Caco-2 (cell line): ENCODE results near the gene EFL1. TPM values are rescaled to one million over a fixed set of nuclear protein-coding genes. Genes with fewer than 3 reads are reported as not detected.

Experiments used
- BruUV-seq: library from RNA; stranded (reverse); fragments of 400-500 nt; replicated peaks from 2 replicates; lab custom pipeline; 2021; lab: Mats Ljungman, UMichigan
- CTCF ChIA-PET: fragments of 300-600 bp; sonication (Branson Sonifier 250); formaldehyde crosslinking; loops from one replicate; lab custom pipeline; 2022; ENCODE audit warnings: antibody characterized with exemption; lab: Charles Lee
- POLR2A ChIA-PET: fragments of 300-600 bp; sonication (Branson Sonifier 250); formaldehyde crosslinking; loops from one replicate; lab custom pipeline; 2022; ENCODE audit warnings: antibody characterized with exemption; lab: Charles Lee
- DNase-seq, 2 experiments: peaks; one replicate each; pipeline versions ENCODE4 v3.0.0 to v3.0.0-alpha.2; 2020 to 2022
- H3K27me3 ChIP-seq: replicated peaks from 2 replicates; pipeline ENCODE4 v1.6.0; 2011; ENCODE audit warnings: low read length; ENCODE audit not compliant: control insufficient read depth, insufficient read depth
- H3K36me3 ChIP-seq: 2 replicates; pipeline ENCODE4 v1.5.1; 2011; ENCODE audit warnings: low read length; ENCODE audit not compliant: control insufficient read depth, insufficient read depth
- H3K4me1 ChIP-seq: fragments of 250-450 bp; sonication (Bioruptor Pico); 2 replicates; pipeline ENCODE4 v1.5.1; 2020; ENCODE audit warnings: mild to moderate bottlenecking
- H3K4me3 ChIP-seq: 2 replicates; pipeline ENCODE4 v1.5.1; 2011; ENCODE audit warnings: low read depth, mild to moderate bottlenecking, control low read depth, low read length
- H3K9me3 ChIP-seq: fragments of 250-450 bp; sonication (Bioruptor Pico); 2 replicates; pipeline ENCODE4 v1.5.1; 2020; ENCODE audit warnings: mild to moderate bottlenecking, moderate library complexity
- H3K27ac Mint-ChIP-seq: one replicate; pipeline ENCODE4 v1.8.0; 2022; ENCODE audit warnings: mixed read lengths; ENCODE audit not compliant: unreplicated experiment
- H3K27me3 Mint-ChIP-seq: one replicate; pipeline ENCODE4 v1.8.0; 2022; ENCODE audit warnings: mixed read lengths; ENCODE audit not compliant: insufficient read depth, unreplicated experiment
- H3K36me3 Mint-ChIP-seq: one replicate; pipeline ENCODE4 v1.8.0; 2022; ENCODE audit warnings: mild to moderate bottlenecking, mixed read lengths; ENCODE audit not compliant: insufficient read depth, unreplicated experiment
- H3K4me1 Mint-ChIP-seq: one replicate; pipeline ENCODE4 v1.8.0; 2022; ENCODE audit warnings: low read depth, mixed read lengths; ENCODE audit not compliant: unreplicated experiment
- H3K4me3 Mint-ChIP-seq: one replicate; pipeline ENCODE4 v1.8.0; 2022; ENCODE audit warnings: mild to moderate bottlenecking, moderate library complexity, mixed read lengths; ENCODE audit not compliant: unreplicated experiment
- H3K9me3 Mint-ChIP-seq: one replicate; pipeline ENCODE4 v1.8.0; 2022; ENCODE audit warnings: mixed read lengths; ENCODE audit not compliant: unreplicated experiment
- intact Hi-C: fragments of 100-400 bp; cut with micrococcal nuclease; formaldehyde crosslinking; loops from one replicate; pipeline ENCODE4 v1.10.0; 2022; ENCODE audit not compliant: unreplicated experiment
- total RNA-seq: library from RNA; stranded (reverse); gene quantifications from 2 replicates; pipeline ENCODE4 v1.2.3, GENCODE V29; 2022
- TF ChIP-seq, protein P1 (sequence below), 2 experiments: fragments of 200-600 bp in 1 of 2; IDR thresholded peaks; 1 replicate in 1 of 2; 2 replicates in 1 of 2; pipeline versions ENCODE4 v1.5.1 to v1.8.0; 2011 to 2022; ENCODE audit warnings: antibody characterized with exemption in 1 of 2, control low read depth in 1 of 2, inconsistent platforms in 1 of 2, low read depth in 1 of 2, low read length in 1 of 2, mild to moderate bottlenecking in 1 of 2, moderate library complexity in 1 of 2; ENCODE audit not compliant: insufficient read depth in 1 of 2, severe bottlenecking in 1 of 2, unreplicated experiment in 1 of 2

EFL1 gene
- total RNA-seq, 1 experiment from 2014 or later = 10.3 TPM

DNA sequence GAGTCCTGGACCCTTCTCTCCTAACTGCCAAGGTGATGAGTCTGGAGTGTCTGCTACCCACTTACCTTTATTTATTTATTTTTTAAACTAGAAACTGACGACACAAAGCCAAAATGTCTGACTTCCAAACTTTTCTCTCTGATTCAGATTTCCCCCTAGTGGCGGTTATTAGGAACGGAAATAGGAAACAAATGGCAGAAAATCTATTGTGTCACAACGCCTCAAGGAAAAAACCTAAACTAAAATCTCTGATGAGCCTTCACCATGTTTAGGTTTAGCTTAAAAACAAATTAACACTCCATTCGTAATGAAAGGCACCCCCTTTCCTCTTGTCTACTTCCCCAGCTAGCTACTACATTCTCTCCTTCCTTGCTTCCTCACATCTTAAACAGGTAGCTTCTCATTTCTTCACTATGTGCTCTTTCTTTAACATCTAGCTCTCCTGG is 122.7 kb downstream of the EFL1 start:
- Mint-ChIP-seq H3K27me3 (no peaks in the 10 kb centered on the region), H3K36me3 (peaks cover 9% of the 10 kb centered on the region), H3K27ac (no peak overlapping the region), H3K4me1 (peaks cover 7% of the 10 kb centered on the region), H3K4me3 (no peak overlapping the region), H3K9me3 (no peaks in the 10 kb centered on the region)
- no TSS peak for BruUV-seq
- peak in 1 of 2 experiments; percentile 22 for DNase-seq
- TF ChIP-seq, protein P1, sequence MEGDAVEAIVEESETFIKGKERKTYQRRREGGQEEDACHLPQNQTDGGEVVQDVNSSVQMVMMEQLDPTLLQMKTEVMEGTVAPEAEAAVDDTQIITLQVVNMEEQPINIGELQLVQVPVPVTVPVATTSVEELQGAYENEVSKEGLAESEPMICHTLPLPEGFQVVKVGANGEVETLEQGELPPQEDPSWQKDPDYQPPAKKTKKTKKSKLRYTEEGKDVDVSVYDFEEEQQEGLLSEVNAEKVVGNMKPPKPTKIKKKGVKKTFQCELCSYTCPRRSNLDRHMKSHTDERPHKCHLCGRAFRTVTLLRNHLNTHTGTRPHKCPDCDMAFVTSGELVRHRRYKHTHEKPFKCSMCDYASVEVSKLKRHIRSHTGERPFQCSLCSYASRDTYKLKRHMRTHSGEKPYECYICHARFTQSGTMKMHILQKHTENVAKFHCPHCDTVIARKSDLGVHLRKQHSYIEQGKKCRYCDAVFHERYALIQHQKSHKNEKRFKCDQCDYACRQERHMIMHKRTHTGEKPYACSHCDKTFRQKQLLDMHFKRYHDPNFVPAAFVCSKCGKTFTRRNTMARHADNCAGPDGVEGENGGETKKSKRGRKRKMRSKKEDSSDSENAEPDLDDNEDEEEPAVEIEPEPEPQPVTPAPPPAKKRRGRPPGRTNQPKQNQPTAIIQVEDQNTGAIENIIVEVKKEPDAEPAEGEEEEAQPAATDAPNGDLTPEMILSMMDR (IDR thresholded peaks at IDR 0.05; ENCODE audit: insufficient read depth in 1 of 2, low read depth in 1 of 2, low read length in 1 of 2, severe bottlenecking in 1 of 2, unreplicated experiment in 1 of 2) = peak; percentile 43 to 54
- Histone ChIP-seq H3K4me1 (no peaks in the 10 kb centered on the region), H3K36me3 (no peaks in the 10 kb centered on the region), H3K4me3 (no peak overlapping the region), H3K27me3 (no peaks in the 10 kb centered on the region), H3K9me3 (no peaks in the 10 kb centered on the region)
- intact Hi-C loops = loop anchor here (1.0 kb wide), 1 partner anchor 32 kb away; no protein-coding TSS in a partner anchor
- ChIA-PET POLR2A (no interaction called here), CTCF (interaction anchor here (1.0 to 1.1 kb wide), 2 partner anchors 32 to 58 kb away, joined by 4 to 10 read pairs; no protein-coding TSS in a partner anchor)

DNA sequence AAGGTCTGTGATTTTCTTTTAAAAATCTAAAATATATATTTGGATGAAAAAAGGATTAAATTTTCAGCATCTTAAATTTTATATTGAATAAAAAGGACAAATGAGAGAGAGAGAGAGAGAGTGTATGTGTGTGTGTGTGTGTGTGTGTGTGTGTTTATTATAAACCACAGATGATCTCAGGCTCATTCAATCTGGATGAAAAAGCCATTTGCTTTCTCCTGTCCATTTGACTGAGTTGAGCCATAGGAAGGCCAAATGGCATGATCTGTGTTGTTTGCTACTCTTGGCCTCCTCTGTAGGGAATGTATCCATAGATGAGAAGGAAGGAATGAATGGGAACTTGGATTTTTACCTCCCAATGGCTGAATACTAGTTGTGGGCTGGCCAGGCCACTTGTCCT is 124.2 kb downstream of the EFL1 start:
- intact Hi-C loops = no loop called here

DNA sequence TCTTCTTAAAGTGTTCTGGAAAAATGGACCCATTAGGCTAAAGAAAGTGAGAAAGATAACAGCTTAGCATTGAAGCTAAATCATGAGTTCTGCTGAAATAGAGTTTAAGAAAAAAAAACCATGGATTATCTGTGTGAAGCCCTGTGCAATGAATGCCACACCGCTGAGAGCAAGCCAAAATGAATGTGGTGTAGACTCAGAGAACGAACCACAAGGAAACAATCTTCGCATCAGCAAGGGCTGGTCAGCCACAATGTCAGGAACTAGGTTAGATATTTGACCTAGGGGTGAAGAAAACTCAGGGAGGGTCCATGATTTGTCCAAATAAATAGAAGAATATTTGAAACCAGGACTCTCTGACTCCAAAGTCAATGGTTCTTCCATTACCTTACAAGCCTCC is 125.3 kb downstream of the EFL1 start:
- intact Hi-C loops = no loop called here
- Mint-ChIP-seq H3K4me3 (no peak overlapping the region), H3K27me3 (no peaks in the 10 kb centered on the region), H3K4me1 (peaks cover 7% of the 10 kb centered on the region), H3K9me3 (no peaks in the 10 kb centered on the region), H3K36me3 (peaks cover 9% of the 10 kb centered on the region), H3K27ac (no peak overlapping the region)
- CTCF ChIA-PET = no interaction called here
- BruUV-seq = no TSS peak
- Histone ChIP-seq H3K27me3 (no peaks in the 10 kb centered on the region), H3K9me3 (no peaks in the 10 kb centered on the region), H3K4me3 (no peak overlapping the region), H3K36me3 (no peaks in the 10 kb centered on the region), H3K4me1 (no peaks in the 10 kb centered on the region)
- POLR2A ChIA-PET = no interaction called here
- TF ChIP-seq, protein P1 (IDR thresholded peaks at IDR 0.05; ENCODE audit: insufficient read depth in 1 of 2, low read depth in 1 of 2, low read length in 1 of 2, severe bottlenecking in 1 of 2, unreplicated experiment in 1 of 2) = no peak
- DNase-seq = no peak

More for the DNA sequence above, 124.2 kb downstream of the EFL1 start:
- no peaks in the 10 kb centered on the region for H3K9me3 ChIP-seq
- BruUV-seq = no TSS peak
- no peak for DNase-seq
- H3K27ac Mint-ChIP-seq = no peak overlapping the region
- H3K4me3 Mint-ChIP-seq = no peak overlapping the region
- no peaks in the 10 kb centered on the region for H3K4me1 ChIP-seq
- H3K9me3 Mint-ChIP-seq = no peaks in the 10 kb centered on the region
- no peak overlapping the region for H3K4me3 ChIP-seq
- ChIA-PET CTCF (no interaction called here), POLR2A (no interaction called here)
- TF ChIP-seq, protein P1 (IDR thresholded peaks at IDR 0.05; ENCODE audit: insufficient read depth in 1 of 2, low read depth in 1 of 2, low read length in 1 of 2, severe bottlenecking in 1 of 2, unreplicated experiment in 1 of 2) = no peak
- H3K36me3 Mint-ChIP-seq = peaks cover 9% of the 10 kb centered on the region
- H3K36me3 ChIP-seq = no peaks in the 10 kb centered on the region
- H3K27me3 Mint-ChIP-seq = no peaks in the 10 kb centered on the region
- no peaks in the 10 kb centered on the region for H3K27me3 ChIP-seq
- H3K4me1 Mint-ChIP-seq = peaks cover 7% of the 10 kb centered on the region
